C4-2B (cell line): ENCODE data around the gene CLDN4.

ENCODE experiments used
- ZFX ChIP-seq: fragments of 450-650 bp; IDR thresholded peaks from 2 replicates; pipeline ENCODE4 v1.6.1; 2017
- TF ChIP-seq, protein P1 (sequence below): fragments of 450-650 bp; conservative IDR thresholded peaks from 2 replicates; pipeline ENCODE4 v1.5.1; 2017; ENCODE audit warnings: mild to moderate bottlenecking

DNA sequence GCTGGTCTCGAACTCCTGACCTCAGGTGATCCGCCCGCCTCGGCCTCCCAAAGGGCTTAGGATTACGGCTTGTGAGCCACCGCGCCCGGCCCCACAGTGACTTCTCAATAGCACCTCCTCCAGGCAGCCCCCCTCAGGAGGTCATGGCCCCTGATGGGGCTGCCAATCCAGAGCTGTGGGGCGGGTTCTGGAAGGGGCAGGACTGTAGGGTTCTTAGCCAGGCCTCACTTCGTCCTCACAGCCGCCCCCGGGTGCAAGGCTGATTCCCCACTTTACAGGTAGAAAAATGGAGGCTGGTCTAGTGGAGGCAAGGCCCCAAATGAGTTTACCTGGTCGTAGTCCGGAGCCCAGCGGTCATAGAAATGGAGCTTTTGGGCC lies 10.9 kb downstream of the CLDN4 start:
- TF ChIP-seq, protein P1, sequence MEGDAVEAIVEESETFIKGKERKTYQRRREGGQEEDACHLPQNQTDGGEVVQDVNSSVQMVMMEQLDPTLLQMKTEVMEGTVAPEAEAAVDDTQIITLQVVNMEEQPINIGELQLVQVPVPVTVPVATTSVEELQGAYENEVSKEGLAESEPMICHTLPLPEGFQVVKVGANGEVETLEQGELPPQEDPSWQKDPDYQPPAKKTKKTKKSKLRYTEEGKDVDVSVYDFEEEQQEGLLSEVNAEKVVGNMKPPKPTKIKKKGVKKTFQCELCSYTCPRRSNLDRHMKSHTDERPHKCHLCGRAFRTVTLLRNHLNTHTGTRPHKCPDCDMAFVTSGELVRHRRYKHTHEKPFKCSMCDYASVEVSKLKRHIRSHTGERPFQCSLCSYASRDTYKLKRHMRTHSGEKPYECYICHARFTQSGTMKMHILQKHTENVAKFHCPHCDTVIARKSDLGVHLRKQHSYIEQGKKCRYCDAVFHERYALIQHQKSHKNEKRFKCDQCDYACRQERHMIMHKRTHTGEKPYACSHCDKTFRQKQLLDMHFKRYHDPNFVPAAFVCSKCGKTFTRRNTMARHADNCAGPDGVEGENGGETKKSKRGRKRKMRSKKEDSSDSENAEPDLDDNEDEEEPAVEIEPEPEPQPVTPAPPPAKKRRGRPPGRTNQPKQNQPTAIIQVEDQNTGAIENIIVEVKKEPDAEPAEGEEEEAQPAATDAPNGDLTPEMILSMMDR: no peak
- no peak for TF ChIP-seq ZFX
